Hindlimb muscle (tissue), 1 donor: Measurements from ENCODE around the gene SLC4A2. TPM values are rescaled to one million over a fixed set of nuclear protein-coding genes. Genes with fewer than 3 reads are reported as not detected.
A peak's percentile ranks its signal among the peaks of the same experiment; 100 is the strongest.
"Not testable (repeated sequence)": the region's sequence is repeated elsewhere in the genome, so short reads cannot be mapped to it uniquely, and the experiment has no call there.

Experiments used
- DNase-seq: peaks from one replicate; pipeline ENCODE4 v3.0.0-alpha.2; 2013
- polyA plus RNA-seq: library from polyadenylated mRNA; unstranded; fragments of 120-200 nt; gene quantifications from one replicate; pipeline ENCODE4 v1.2.1, GENCODE V29; 2013; ENCODE audit not compliant: insufficient read length

The SLC4A2 gene
- polyA plus RNA-seq, 1 donor = 68.7 TPM

DNA sequence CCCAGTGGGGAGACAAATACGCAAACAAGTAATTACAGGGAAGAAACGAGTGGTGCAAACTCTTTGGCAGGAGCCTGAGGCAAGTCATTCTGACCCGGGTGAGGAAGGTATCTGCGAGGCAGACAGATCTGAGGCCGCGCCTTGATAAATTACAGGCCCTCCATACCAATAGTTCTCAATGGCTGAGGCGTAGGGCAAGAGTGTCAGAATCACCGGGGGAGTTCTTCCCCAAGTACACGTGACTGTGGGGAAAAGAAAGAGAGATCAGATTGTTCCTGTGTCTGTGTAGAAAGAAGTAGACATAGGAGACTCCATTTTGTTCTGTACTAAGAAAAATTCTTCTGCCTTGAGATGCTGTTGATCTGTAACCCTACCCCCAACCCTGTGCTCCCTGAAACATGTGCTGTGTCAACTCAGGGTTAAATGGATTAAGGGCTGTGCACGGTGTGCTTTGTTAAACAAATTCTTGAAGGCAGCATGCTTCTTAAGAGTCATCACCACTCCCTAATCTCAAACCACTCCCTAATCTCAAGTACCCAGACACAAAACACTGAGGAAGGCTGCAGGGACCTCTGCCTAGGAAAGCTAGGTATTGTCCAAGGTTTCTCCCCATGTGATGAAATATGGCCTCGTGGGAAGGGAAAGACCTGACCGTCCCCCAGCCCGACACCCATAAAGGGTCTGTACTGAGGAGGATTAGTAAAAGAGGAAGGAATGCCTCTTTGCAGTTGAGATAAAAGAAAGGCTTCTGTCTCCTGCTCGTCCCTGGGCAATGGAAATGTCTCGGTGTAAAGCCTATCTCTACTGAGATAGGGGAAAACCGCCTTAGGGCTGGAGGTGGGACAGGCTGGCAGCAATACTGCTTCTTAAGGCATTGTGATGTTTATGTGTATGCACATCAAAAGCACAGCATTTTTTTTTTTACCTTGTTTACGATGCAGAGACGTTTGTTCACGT lies 32.3 kb upstream of the SLC4A2 start:
- DNase-seq = not testable (repeated sequence)

DNA sequence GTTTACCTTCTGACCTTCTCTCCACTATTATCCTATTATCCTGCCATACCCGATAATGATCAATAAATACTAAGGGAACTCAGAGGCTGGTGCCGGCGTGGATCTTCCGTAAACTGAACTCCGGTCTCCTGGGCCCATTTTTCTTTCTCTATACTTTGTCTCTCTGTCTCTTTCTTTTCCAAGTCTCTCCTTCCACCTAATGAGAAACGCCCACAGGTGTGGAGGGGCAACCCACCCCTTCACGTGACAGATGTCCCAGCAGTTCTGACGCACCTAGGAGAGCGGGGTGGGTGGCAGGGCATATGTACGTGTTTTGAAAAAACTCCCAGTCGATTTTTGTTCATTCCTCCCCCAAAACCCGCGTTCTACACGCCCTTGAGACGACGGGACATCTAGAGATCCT lies 31.7 kb upstream of the SLC4A2 start:
- not testable (repeated sequence) for DNase-seq

GRCh38 chr7:151028131-151028947 lies 31.1 kb upstream of the SLC4A2 start, which contains the start of gene ABCB8:
ABCB8 (plus strand) TSS chr7:151028450; CDS start chr7:151028516, 66 bp downstream.
- DNase-seq = peak; percentile 99

GRCh38 chr7:151028948-151029501 lies 30.4 kb upstream of the SLC4A2 start:
- DNase-seq = no peak

DNA sequence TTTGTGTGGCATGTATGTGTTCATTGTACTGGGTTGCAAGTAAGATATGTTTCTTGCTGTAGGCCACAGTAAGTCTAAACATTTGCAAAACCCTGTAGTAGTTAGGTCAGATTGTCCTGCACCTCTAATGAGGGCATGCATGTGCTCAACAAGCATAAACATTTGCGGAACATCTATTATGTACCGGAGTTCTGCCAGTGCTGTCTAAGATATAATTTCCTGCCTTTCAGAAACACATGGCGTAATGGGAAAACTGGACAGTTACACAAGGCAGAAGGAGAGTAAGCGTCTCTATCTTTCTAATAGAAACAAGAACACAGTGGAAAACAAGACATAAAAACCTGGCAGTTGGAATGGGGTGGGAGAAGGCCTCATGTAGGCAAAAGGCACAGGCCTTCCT lies 28.4 kb upstream of the SLC4A2 start:
- no peak for DNase-seq

GRCh38 chr7:151032936-151033863 lies 26.2 kb upstream of the SLC4A2 start:
- DNase-seq = no peak

DNA sequence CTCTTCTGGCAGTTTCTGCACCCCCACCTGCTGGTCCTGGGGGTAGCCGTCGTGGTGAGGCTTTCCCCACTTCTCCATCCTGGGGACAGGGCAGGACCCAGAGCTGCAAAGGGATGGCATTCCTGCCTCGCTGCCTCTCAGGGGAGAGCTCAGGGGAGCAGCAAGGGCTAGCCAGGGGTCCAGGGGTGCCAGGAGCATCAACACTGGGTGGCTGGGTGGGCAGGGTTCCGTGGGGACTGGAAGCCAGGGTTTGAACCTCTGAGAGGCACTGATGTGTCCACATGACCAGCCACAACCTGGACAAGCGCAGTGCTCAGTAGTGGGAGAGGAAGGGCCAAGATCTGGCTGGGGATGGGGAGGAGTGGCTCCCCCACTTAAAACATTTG lies 25.5 kb upstream of the SLC4A2 start:
- no peak for DNase-seq

DNA sequence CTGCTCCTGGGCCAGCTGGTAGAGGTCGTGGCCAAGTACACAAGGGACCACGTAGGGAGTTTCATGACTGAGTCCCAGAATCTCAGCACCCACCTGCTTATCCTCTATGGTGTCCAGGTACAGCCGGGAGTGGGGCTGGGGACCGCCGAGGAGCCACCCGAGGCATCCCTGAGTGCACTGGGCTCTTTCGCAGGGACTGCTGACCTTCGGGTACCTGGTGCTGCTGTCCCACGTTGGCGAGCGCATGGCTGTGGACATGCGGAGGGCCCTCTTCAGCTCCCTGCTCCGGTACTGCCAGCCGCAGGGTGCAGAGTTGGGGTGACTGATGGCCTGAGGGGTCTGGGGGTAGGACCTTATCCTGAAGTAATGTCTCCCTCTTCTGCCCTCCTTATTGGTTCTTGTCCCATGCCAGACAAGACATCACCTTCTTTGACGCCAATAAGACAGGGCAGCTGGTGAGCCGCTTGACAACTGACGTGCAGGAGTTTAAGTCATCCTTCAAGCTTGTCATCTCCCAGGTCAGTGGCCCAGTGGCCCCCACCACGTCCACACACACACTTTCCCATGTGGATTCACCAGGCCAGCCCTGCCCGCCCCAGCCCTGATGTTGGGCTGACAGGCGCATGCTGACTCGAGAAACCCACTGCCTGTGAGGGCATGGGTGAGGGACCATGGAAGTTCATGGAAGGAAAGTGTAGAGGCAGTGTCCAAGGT lies 24.9 kb upstream of the SLC4A2 start:
- no peak for DNase-seq

DNA sequence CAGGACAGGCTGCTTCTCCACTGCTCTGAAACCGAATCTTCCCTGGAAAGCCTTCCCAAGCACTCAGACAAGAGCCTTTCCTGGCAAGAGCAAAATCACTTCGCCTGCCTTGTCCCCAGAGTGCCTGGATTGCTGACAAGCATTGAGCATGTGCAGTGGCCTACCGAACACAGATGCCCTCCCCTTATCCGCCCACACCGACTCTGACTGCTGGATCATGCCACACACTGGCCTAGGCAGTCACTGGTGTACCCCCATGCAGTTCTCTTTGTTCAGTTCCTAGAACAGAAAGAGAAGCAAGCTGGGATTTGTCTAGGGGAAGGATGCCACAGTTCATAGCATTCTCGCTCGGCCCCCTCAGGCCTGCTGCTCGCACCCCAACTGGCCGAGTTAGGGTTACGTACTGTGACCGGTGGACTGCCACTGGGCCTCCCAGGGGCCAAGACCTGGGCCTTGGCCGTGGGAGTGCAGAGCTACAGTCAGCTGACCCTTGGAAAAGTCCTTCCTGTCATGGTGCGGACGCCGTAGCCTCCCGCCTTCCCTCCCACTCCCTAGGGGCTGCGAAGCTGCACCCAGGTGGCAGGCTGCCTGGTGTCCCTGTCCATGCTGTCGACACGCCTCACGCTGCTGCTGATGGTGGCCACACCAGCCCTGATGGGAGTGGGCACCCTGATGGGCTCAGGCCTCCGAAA lies 24.2 kb upstream of the SLC4A2 start:
- DNase-seq = no peak

GRCh38 chr7:151035902-151036301 lies 23.5 kb upstream of the SLC4A2 start:
- no peak for DNase-seq

- DNase-seq = no peak
Observed at GRCh38 chr7:151038951-151039849, 20.2 kb upstream of the SLC4A2 start.

- no peak for DNase-seq
Observed at GRCh38 chr7:151039850-151040548, 19.4 kb upstream of the SLC4A2 start.

DNA sequence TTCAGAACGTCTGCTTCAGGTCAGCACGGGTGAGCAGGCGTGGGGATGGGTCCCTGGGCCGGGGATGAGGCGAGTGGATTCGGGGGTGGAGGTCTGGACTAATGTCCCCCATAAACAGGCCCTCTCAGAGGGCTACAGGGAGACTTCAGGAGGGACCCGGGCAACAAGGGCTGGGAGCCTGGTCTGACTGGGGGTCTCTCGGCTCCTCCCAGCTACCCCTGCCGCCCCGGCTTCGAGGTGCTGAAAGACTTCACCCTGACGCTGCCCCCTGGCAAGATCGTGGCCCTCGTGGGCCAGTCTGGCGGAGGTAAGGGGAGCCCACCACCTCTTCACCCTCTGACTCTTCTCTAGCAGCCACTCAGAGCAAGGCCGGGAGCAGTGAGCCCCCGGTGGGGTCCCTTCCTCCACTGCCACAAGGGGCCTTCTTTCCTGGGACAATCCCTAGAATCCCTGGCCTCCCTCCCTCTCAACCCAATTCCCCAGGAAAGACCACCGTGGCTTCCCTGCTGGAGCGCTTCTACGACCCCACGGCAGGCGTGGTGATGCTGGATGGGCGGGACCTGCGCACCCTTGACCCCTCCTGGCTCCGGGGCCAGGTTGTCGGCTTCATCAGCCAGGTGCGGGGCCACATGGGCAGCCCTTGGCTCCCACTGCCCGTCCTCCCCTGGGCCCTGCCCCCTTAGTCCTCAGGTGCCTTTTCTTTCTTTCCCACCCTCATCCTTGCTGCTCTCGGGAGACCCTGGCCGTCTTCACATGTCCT lies 18.6 kb upstream of the SLC4A2 start:
- DNase-seq = no peak

DNA sequence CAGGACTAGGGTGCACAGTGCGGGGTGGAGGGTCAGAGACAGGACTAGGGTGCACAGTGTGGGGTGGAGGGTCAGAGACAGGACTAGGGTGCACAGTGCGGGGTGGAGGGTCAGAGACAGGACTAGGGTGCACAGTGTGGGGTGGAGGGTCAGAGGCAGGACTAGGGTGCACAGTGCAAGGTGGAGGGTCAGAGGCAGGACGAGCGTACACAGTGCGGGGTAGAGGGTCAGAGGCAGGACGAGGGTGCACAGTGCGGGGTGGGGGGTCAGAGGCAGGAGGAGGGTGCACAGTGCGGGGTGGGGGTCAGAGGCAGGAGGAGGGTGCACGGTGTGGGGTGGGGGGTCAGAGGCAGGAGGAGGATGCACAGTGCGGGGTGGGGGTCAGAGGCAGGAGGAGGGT lies 15.9 kb upstream of the SLC4A2 start:
- DNase-seq = not testable (repeated sequence)

- DNase-seq = no peak
Observed at GRCh38 chr7:151043959-151044358, 15.4 kb upstream of the SLC4A2 start.

GRCh38 chr7:151045262-151045661 lies 14.1 kb upstream of the SLC4A2 start:
- no peak for DNase-seq

DNA sequence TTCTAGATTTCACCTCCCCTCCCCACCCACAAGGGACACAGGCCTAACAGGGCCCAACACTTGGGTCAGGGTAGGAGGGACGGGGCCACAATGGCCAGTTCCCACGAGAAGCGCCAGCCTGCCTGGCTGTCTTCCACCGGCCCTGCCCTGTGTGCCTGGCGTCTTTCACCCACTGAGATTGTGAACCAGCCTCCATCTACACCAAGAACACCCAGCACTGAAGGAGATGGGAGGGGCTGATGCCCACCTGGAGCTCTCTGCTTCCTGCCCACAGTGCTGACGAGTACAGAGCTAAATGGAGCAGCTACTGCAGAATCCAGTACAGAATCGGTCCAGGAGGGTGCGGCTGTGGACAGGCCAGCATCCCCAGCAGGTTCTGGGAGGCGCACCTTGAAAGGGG lies 13.4 kb upstream of the SLC4A2 start:
- DNase-seq = no peak
